Esophagus (tissue), 2 donors: ENCODE results near the gene GSKIP. TPM values are rescaled to one million over a fixed set of nuclear protein-coding genes. Genes with fewer than 3 reads are reported as not detected.

Experiments used
- H3K27ac ChIP-seq, 2 donors: one replicate each; pipeline ENCODE4 v1.5.1; 2013; ENCODE audit warnings: low read depth in 2 of 2, mild to moderate bottlenecking in 2 of 2, inconsistent platforms in 1 of 2, low read length in 1 of 2, moderate library complexity in 1 of 2
- H3K27me3 ChIP-seq, 2 donors: one replicate each; pipeline ENCODE4 v1.6.1; 2013; ENCODE audit warnings: low read length in 2 of 2, control low read depth in 1 of 2, mild to moderate bottlenecking in 1 of 2; ENCODE audit not compliant: insufficient read depth in 2 of 2, control insufficient read depth in 1 of 2
- H3K36me3 ChIP-seq, 2 donors: one replicate each; pipeline ENCODE4 v1.6.1; 2013; ENCODE audit warnings: low read length in 1 of 2; ENCODE audit not compliant: control insufficient read depth in 2 of 2, insufficient read depth in 2 of 2
- H3K4me1 ChIP-seq, 2 donors: one replicate each; pipeline ENCODE4 v1.6.1; 2013; ENCODE audit warnings: low read length in 1 of 2; ENCODE audit not compliant: control insufficient read depth in 2 of 2, insufficient read depth in 2 of 2
- H3K4me3 ChIP-seq, 2 donors: one replicate each; pipeline ENCODE4 v1.5.1; 2013; ENCODE audit warnings: low read length in 2 of 2, mild to moderate bottlenecking in 2 of 2, low read depth in 1 of 2, moderate library complexity in 1 of 2
- H3K9me3 ChIP-seq, 2 donors: one replicate each; pipeline ENCODE4 v1.6.1; 2013; ENCODE audit warnings: mild to moderate bottlenecking in 2 of 2, low read depth in 1 of 2, low read length in 1 of 2, moderate library complexity in 1 of 2; ENCODE audit not compliant: control insufficient read depth in 2 of 2, insufficient read depth in 1 of 2
- WGBS, 2 donors: extraction: QIAGEN DNeasy Blood & Tissue Kit; methylation state at CpG; one replicate each; pipeline ENCODE4 v1.1.7; 2013; 5-methylcytosine and 5-hydroxymethylcytosine counted together
- polyA plus RNA-seq, 2 donors: library from polyadenylated mRNA; stranded (reverse); fragments of 200-250 nt; gene quantifications; one replicate each; pipeline ENCODE4 v1.2.3, GENCODE V29; 2013
- donor health status: healthy with polysubstance abuse.
- donor health status: Bipolar disorder and iron deficiency.

GSKIP gene
- polyA plus RNA-seq, 2 donors = 18.1 to 41.5 TPM

- Histone ChIP-seq H3K4me3 (no peak overlapping the region), H3K9me3 (no peaks in the 10 kb centered on the region), H3K4me1 (no peaks in the 10 kb centered on the region), H3K36me3 (no peaks in the 10 kb centered on the region), H3K27ac (no peak overlapping the region), H3K27me3 (no peaks in the 10 kb centered on the region)
- WGBS, 2 donors = 55 to 64% methylated on average over 3 of the region's 3 CpGs
Observed at GRCh38 chr14:96407935-96408570, 44.7 kb downstream of the GSKIP start.

- no peaks in the 10 kb centered on the region for H3K36me3 ChIP-seq
- no peaks in the 10 kb centered on the region for H3K4me1 ChIP-seq
- H3K27ac ChIP-seq = no peak overlapping the region
- WGBS, 2 donors = 88% methylated on average over 12 of the region's 12 CpGs
- H3K4me3 ChIP-seq = no peak overlapping the region
- H3K9me3 ChIP-seq = no peaks in the 10 kb centered on the region
- H3K27me3 ChIP-seq = no peaks in the 10 kb centered on the region
Observed at GRCh38 chr14:96408608-96409007, 45.3 kb downstream of the GSKIP start.

- no peaks in the 10 kb centered on the region for H3K27me3 ChIP-seq
- 79% methylated on average over 9 of the region's 9 CpGs for WGBS, 2 donors
- H3K4me3 ChIP-seq = no peak overlapping the region
- no peaks in the 10 kb centered on the region for H3K9me3 ChIP-seq
- no peaks in the 10 kb centered on the region for H3K36me3 ChIP-seq
- H3K27ac ChIP-seq = no peak overlapping the region
- no peaks in the 10 kb centered on the region for H3K4me1 ChIP-seq
Observed at GRCh38 chr14:96409701-96410100, 46.4 kb downstream of the GSKIP start.

GRCh38 chr14:96410119-96410518, 46.8 kb downstream of the GSKIP start:
- no peaks in the 10 kb centered on the region for H3K36me3 ChIP-seq
- H3K9me3 ChIP-seq = no peaks in the 10 kb centered on the region
- 90 to 93% methylated on average over 4 of the region's 4 CpGs for WGBS, 2 donors
- no peaks in the 10 kb centered on the region for H3K4me1 ChIP-seq
- no peak overlapping the region for H3K4me3 ChIP-seq
- no peaks in the 10 kb centered on the region for H3K27me3 ChIP-seq
- no peak overlapping the region for H3K27ac ChIP-seq

GRCh38 chr14:96413526-96413925, 50.2 kb downstream of the GSKIP start:
- Histone ChIP-seq H3K4me1 (no peaks in the 10 kb centered on the region), H3K27ac (no peak overlapping the region)
- WGBS, 2 donors = 87 to 88% methylated on average over 5 of the region's 5 CpGs

GRCh38 chr14:96415559-96415958, 52.2 kb downstream of the GSKIP start:
- Histone ChIP-seq H3K9me3 (no peaks in the 10 kb centered on the region), H3K36me3 (no peaks in the 10 kb centered on the region), H3K27me3 (no peaks in the 10 kb centered on the region), H3K4me1 (no peaks in the 10 kb centered on the region), H3K4me3 (no peak overlapping the region), H3K27ac (no peak overlapping the region)
- WGBS, 2 donors = 94 to 98% methylated on average over 2 of the region's 2 CpGs

More at GRCh38 chr14:96413526-96413925, 50.2 kb downstream of the GSKIP start:
- Histone ChIP-seq H3K9me3 (no peaks in the 10 kb centered on the region), H3K27me3 (no peaks in the 10 kb centered on the region), H3K36me3 (no peaks in the 10 kb centered on the region), H3K4me3 (no peak overlapping the region)

GRCh38 chr14:96416292-96416691, 53.0 kb downstream of the GSKIP start:
- H3K27ac ChIP-seq = no peak overlapping the region
- no peaks in the 10 kb centered on the region for H3K4me1 ChIP-seq
- H3K9me3 ChIP-seq = no peaks in the 10 kb centered on the region
- 72 to 83% methylated on average over 1 of the region's 1 CpG for WGBS, 2 donors
- no peak overlapping the region for H3K4me3 ChIP-seq
- H3K36me3 ChIP-seq = no peaks in the 10 kb centered on the region
- no peaks in the 10 kb centered on the region for H3K27me3 ChIP-seq

GRCh38 chr14:96417254-96417653, 53.9 kb downstream of the GSKIP start:
- H3K36me3 ChIP-seq = no peaks in the 10 kb centered on the region
- 91 to 98% methylated on average over 2 of the region's 2 CpGs for WGBS, 2 donors
- no peak overlapping the region for H3K27ac ChIP-seq
- H3K4me3 ChIP-seq = no peak overlapping the region
- no peaks in the 10 kb centered on the region for H3K9me3 ChIP-seq
- no peaks in the 10 kb centered on the region for H3K27me3 ChIP-seq
- no peaks in the 10 kb centered on the region for H3K4me1 ChIP-seq

- no peak overlapping the region for H3K27ac ChIP-seq
- H3K4me1 ChIP-seq = no peaks in the 10 kb centered on the region
- H3K4me3 ChIP-seq = no peak overlapping the region
- H3K9me3 ChIP-seq = no peaks in the 10 kb centered on the region
- 96 to 100% methylated on average over 4 of the region's 4 CpGs for WGBS, 2 donors
- no peaks in the 10 kb centered on the region for H3K36me3 ChIP-seq
- no peaks in the 10 kb centered on the region for H3K27me3 ChIP-seq
Observed at GRCh38 chr14:96418075-96418474, 54.7 kb downstream of the GSKIP start.

- Histone ChIP-seq H3K9me3 (no peaks in the 10 kb centered on the region), H3K27ac (no peak overlapping the region), H3K4me3 (no peak overlapping the region), H3K27me3 (no peaks in the 10 kb centered on the region), H3K4me1 (peaks cover 0 to 4% of the 10 kb centered on the region in 2 donors), H3K36me3 (no peaks in the 10 kb centered on the region)
- 87 to 94% methylated on average over 6 of the region's 6 CpGs for WGBS, 2 donors
Observed at GRCh38 chr14:96421236-96421635, 57.9 kb downstream of the GSKIP start.
